T47D (cell line): ENCODE data around the gene KCTD20.

ENCODE experiments used
- DNase-seq, 2 experiments: peaks; one replicate each; pipeline versions ENCODE4 v3.0.0 to v3.0.0-alpha.2; 2011 to 2012; ENCODE audit warnings: low read depth in 1 of 2, low spot score in 1 of 2
- JUND ChIP-seq: IDR thresholded peaks from 2 replicates; pipeline ENCODE4 v1.6.1; 2012; ENCODE audit warnings: low read depth
- in situ Hi-C: cut with HindIII; loops from 2 replicates; pipeline ENCODE4 v1.10.0; 2016; ENCODE audit warnings: low sequenced_read_pairs, low pct_unique_long_range_greater_than_20kb

The KCTD20 gene

GRCh38 chr6:36489426-36489825, 46.6 kb downstream of the KCTD20 start:
- in situ Hi-C loops: no loop called here
- no peak for DNase-seq
- TF ChIP-seq JUND: no peak

GRCh38 chr6:36491378-36491965, 48.7 kb downstream of the KCTD20 start:
- in situ Hi-C loops: no loop called here
- peak in 1 of 2 experiments; percentile 18 for DNase-seq
- no peak for TF ChIP-seq JUND

- in situ Hi-C loops: no loop called here
- TF ChIP-seq JUND: no peak
- DNase-seq: no peak
Observed at GRCh38 chr6:36492092-36492491, 49.3 kb downstream of the KCTD20 start.

GRCh38 chr6:36492621-36493020, 49.8 kb downstream of the KCTD20 start:
- in situ Hi-C loops: no loop called here

GRCh38 chr6:36493319-36493718, 50.5 kb downstream of the KCTD20 start:
- DNase-seq: no peak
- in situ Hi-C loops: no loop called here
- TF ChIP-seq JUND: no peak

More at GRCh38 chr6:36492621-36493020, 49.8 kb downstream of the KCTD20 start:
- DNase-seq: no peak
- TF ChIP-seq JUND: no peak

DNA sequence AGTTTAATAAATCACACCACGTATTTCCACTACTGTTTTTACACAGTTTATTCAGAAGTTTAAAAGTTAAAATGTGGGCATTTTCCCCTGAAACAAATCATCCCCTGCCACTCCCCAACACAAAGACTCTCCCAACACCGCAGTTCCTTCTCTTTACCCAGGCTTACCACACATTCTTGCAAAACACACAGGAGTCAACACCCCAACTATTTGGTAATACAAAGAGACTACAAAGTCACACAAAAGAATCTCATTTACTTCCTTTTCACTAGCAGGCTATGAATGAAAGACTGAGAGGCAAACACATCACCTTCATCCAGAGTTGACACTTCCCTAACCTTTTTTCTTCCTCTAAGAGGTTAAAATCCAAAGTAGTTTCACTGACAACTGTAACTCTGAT, 51.1 kb downstream of the KCTD20 start:
- DNase-seq: peak in 1 of 2 experiments; percentile 24
- in situ Hi-C loops: no loop called here
- no peak for TF ChIP-seq JUND

- in situ Hi-C loops: no loop called here
- no peak for TF ChIP-seq JUND
- no peak for DNase-seq
Observed at GRCh38 chr6:36495086-36495485, 52.3 kb downstream of the KCTD20 start.

- DNase-seq: no peak
- in situ Hi-C loops: no loop called here
- no peak for TF ChIP-seq JUND
Observed at GRCh38 chr6:36499918-36500317, 57.1 kb downstream of the KCTD20 start.

GRCh38 chr6:36501686-36502085, 58.9 kb downstream of the KCTD20 start:
- TF ChIP-seq JUND: no peak
- peak; percentile 23 to 48 for DNase-seq
- in situ Hi-C loops: no loop called here

DNA sequence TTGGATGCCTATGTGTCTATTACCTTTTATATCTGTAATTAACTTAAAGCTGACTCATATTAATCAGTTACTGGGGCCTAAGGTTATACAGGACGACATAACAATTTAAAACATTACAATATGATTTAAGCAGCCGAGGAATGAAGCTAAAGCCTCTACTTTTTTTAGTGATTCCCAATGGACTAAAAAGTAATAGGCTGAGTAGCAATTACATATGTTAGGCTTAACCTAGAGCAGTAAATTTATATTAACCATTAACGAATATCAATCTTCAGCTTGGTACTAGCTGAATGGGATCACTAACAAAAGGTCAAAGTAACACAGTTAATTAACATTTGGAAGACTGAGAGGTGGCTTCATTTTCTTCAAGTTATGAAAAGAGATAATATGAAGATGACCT, 61.4 kb downstream of the KCTD20 start:
- TF ChIP-seq JUND: no peak
- in situ Hi-C loops: no loop called here
- no peak for DNase-seq

GRCh38 chr6:36504982-36505381, 62.2 kb downstream of the KCTD20 start:
- in situ Hi-C loops: no loop called here
- no peak for TF ChIP-seq JUND

DNA sequence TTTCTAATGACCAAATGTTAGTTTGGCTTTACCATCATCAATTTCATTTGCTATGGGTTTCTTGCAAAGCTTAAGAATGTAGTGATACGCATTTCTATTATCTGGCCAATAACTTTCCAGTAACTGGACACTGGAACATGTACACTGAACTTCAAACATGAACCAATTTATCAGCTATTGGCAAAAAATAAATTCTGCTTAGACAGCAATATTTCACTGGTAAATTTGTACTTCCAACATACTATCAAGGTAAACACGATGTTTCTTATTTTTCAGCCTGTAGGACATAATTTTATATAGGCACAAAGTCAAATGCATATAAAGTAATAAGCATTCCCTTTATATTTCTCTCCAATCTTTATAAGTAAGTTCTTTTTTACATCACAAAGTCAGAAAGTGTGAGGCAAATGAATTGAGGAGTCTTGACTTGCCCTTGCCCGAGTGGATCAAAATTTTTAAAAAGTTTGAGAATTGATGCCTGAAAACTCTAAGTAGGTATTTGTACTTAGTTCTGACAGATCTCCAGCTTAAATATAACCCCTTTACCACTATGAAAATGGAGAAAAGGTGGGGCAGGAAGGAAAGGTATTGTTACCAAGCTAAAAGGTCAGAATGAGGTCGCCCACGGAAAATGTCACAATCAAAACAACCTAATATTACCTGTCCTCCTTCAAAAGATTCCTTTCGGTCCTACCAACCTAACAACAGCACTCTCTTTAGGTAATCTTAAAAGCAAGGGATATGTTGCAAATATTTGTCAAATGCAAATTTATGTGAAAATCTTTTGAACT, 63.1 kb downstream of the KCTD20 start:
- in situ Hi-C loops: no loop called here
- DNase-seq: no peak
- no peak for TF ChIP-seq JUND

More at GRCh38 chr6:36504982-36505381, 62.2 kb downstream of the KCTD20 start:
- DNase-seq: no peak

GRCh38 chr6:36506611-36507010, 63.8 kb downstream of the KCTD20 start:
- TF ChIP-seq JUND: no peak
- DNase-seq: no peak
- in situ Hi-C loops: no loop called here
